HG02571 (cell line): ENCODE measurements around the gene PCGF6.
"Not testable (repeated sequence)": the region's sequence is repeated elsewhere in the genome, so short reads cannot be mapped to it uniquely, and the experiment has no call there.

Experiments used
- ATAC-seq: cut with Tn5 transposase; IDR thresholded peaks from one replicate; pipeline ENCODE4 v1.9.1; 2021; ENCODE audit warnings: mild to moderate bottlenecking, moderate library complexity; ENCODE audit not compliant: unreplicated experiment

Gene PCGF6

GRCh38 chr10:103262229-103262628 is 88.7 kb downstream of the PCGF6 start:
- ATAC-seq = no peak

- no peak for ATAC-seq
Observed at GRCh38 chr10:103259989-103260388, 91.0 kb downstream of the PCGF6 start.

GRCh38 chr10:103258928-103259327 is 92.0 kb downstream of the PCGF6 start:
- not testable (repeated sequence) for ATAC-seq

- ATAC-seq = no peak
Observed at GRCh38 chr10:103257812-103258211, 93.1 kb downstream of the PCGF6 start.

- no peak for ATAC-seq
Observed at GRCh38 chr10:103256613-103257012, 94.3 kb downstream of the PCGF6 start.

GRCh38 chr10:103254538-103255325 is 96.2 kb downstream of the PCGF6 start:
- no peak for ATAC-seq

GRCh38 chr10:103254113-103254512 is 96.8 kb downstream of the PCGF6 start:
- no peak for ATAC-seq
